ENCODE results near the gene SRSF10.

Gene SRSF10

DNA sequence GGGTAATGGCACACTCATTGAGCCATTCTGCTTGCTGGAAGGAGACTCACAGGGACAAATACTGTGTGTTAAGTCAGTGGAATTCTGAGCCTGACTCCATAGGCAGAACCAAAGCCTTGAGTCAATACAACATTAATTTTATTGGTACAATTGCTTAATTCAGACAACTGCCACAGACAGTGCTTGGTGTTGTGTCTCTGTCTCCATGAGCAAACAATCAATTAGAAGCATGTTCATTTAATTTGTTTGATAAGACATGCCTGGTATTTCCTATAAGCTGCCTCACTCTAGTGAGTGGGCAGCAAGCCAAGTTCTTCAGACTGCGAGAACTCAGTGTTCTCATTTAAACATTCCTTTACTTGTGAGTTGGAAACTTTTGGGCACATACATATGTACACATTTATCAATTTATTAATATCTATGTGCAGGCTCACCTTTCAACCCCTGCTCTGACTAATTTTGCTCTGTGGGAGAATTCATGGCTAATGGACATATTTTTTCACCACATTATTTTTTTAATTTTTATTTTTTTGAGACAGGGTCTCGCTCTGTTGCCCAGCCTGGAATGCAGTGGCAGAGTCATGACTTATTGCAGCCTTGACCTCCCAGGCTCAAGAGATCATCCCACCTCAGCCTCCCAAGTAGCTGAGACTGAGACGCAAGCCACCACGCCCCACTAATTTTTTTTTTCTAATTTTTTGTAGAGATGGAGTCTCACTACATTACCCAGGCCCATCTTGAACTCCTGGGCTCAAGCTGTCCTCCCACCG, 4.5 kb upstream of the SRSF10 start:
- TF ChIP-seq, protein P1, sequence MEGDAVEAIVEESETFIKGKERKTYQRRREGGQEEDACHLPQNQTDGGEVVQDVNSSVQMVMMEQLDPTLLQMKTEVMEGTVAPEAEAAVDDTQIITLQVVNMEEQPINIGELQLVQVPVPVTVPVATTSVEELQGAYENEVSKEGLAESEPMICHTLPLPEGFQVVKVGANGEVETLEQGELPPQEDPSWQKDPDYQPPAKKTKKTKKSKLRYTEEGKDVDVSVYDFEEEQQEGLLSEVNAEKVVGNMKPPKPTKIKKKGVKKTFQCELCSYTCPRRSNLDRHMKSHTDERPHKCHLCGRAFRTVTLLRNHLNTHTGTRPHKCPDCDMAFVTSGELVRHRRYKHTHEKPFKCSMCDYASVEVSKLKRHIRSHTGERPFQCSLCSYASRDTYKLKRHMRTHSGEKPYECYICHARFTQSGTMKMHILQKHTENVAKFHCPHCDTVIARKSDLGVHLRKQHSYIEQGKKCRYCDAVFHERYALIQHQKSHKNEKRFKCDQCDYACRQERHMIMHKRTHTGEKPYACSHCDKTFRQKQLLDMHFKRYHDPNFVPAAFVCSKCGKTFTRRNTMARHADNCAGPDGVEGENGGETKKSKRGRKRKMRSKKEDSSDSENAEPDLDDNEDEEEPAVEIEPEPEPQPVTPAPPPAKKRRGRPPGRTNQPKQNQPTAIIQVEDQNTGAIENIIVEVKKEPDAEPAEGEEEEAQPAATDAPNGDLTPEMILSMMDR (IDR thresholded peaks at IDR 0.05), result no peak

DNA sequence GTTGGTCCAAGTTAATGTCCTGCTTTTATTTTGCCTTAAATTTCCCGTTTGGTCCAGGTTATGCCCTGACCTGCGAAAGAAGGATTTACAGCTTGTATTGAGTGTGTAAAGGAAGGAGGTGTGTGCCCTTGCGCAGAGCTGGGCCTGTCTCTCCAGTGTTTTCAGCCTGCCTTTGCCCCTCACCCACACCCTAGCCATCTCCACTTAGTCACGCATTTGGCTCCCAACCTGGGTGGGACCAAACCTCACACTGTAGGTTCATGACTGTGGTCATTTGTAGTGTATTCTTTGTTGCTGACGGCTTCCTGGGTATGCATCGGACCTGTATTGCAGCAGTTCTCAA, 572 bp upstream of the SRSF10 start:
- TF ChIP-seq, protein P1 (IDR thresholded peaks at IDR 0.05), result no peak

- TF ChIP-seq, protein P1 (IDR thresholded peaks at IDR 0.05), result no peak
Measured at GRCh38 chr1:23979387-23979880, 693 bp downstream of the SRSF10 start.

- TF ChIP-seq, protein P1 (IDR thresholded peaks at IDR 0.05), result no peak
Measured at GRCh38 chr1:23978805-23979204, 1.3 kb downstream of the SRSF10 start.

DNA sequence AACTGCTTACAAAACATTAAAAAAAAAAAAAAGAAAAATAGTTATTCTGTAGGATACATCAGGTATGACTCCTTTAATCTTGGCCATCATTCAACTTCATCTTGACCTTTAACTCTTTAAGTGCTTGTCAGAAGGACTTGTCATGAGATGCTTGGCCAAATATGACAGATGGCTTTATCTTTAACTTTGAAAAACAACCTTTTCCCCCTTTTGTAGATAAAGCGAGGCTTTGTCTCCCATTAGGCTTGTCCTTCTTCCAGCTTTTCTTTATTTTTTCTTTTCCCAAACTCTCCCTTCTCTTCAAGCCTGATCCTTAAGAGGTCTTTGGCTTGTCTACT, 2.3 kb downstream of the SRSF10 start:
- TF ChIP-seq, protein P1 (IDR thresholded peaks at IDR 0.05), result no peak

DNA sequence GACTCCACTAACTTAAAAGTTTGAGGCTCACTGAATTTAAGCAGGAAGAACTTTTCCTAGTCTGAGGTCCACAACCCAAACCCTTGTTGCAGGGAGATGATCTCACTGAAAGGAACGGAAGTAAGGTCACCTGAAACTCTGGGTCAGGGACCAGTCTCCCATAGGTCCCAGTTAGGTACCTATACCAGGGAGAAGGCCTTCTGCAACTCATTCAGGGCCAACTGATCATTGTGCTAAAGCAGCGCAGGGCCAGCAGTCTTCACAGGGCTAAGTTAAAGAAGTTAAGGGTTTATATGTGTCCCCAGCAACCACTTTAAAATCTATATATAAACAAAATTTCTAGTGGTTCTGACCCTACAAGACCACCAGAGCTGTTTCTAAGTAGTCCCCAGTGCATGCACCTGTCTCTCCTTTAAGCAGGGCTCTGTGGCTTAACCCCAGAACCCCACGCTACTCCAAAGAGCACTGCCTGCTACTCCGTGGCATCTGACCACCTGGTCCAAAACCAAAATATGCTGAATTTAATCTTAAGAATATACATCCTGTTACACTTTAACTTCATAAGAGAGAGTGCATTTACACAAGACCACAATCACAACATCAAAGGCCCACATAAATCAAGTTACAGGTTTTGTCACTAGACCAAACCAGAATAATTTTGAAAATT, 2.8 kb downstream of the SRSF10 start:
- TF ChIP-seq, protein P1 (IDR thresholded peaks at IDR 0.05), result no peak

GRCh38 chr1:23967871-23968270, 12.3 kb downstream of the SRSF10 start:
- TF ChIP-seq, protein P1 (IDR thresholded peaks at IDR 0.05), result no peak

All from LNCAP (cell line).